ENCODE data around the gene SF1. TPM values are rescaled to one million over a fixed set of nuclear protein-coding genes. Genes with fewer than 3 reads are reported as not detected.

Gene SF1
- total RNA-seq, 4 donors from 2014 or later, result 270 to 559 (median 373) TPM

GRCh38 chr11:64765851-64766665 is 12.3 kb downstream of the SF1 start:
- peaks cover 86% of the 10 kb centered on the region for H3K36me3 ChIP-seq
- no peak overlapping the region for H3K27ac ChIP-seq
- H3K4me3 ChIP-seq, result no peak overlapping the region
- peaks cover 43% of the 10 kb centered on the region for H3K4me1 ChIP-seq
- 92% methylated on average over 24 of the region's 42 CpGs for WGBS
- H3K27me3 ChIP-seq, result no peaks in the 10 kb centered on the region
- DNase-seq (ENCODE audit: low spot score in 2 of 2), result peak in 1 of 2 donors; percentile 70
- no peaks in the 10 kb centered on the region for H3K9me3 ChIP-seq
- TF ChIP-seq POLR2A (IDR thresholded peaks at IDR 0.05) (no peak), POLR2AphosphoS5 (IDR thresholded peaks at IDR 0.05) (no peak), EP300 (IDR thresholded peaks at IDR 0.05) (no peak), CTCF (IDR thresholded peaks at IDR 0.05) (no peak)

- WGBS, result 89% methylated on average over 30 of the region's 30 CpGs
- Histone ChIP-seq H3K4me1 (peaks cover 43% of the 10 kb centered on the region), H3K27me3 (no peaks in the 10 kb centered on the region), H3K4me3 (no peak overlapping the region), H3K27ac (no peak overlapping the region), H3K9me3 (no peaks in the 10 kb centered on the region), H3K36me3 (peaks cover 79% of the 10 kb centered on the region)
- peak in 1 of 2 donors; percentile 13 for TF ChIP-seq CTCF (IDR thresholded peaks at IDR 0.05)
- no peak for TF ChIP-seq POLR2A (IDR thresholded peaks at IDR 0.05)
- no peak for TF ChIP-seq EP300 (IDR thresholded peaks at IDR 0.05)
- TF ChIP-seq POLR2AphosphoS5 (IDR thresholded peaks at IDR 0.05), result no peak
- DNase-seq (ENCODE audit: low spot score in 2 of 2), result peak in 1 of 2 donors; percentile 64
Measured at GRCh38 chr11:64765291-64765850, 13.0 kb downstream of the SF1 start.

- TF ChIP-seq POLR2AphosphoS5 (IDR thresholded peaks at IDR 0.05) (no peak), CTCF (IDR thresholded peaks at IDR 0.05) (no peak), EP300 (IDR thresholded peaks at IDR 0.05) (no peak), POLR2A (IDR thresholded peaks at IDR 0.05) (no peak)
- no peak overlapping the region for H3K27ac ChIP-seq
- H3K36me3 ChIP-seq, result peaks cover 73% of the 10 kb centered on the region
- no peak for DNase-seq (ENCODE audit: low spot score in 2 of 2)
- H3K9me3 ChIP-seq, result no peaks in the 10 kb centered on the region
- 77% methylated on average over 8 of the region's 8 CpGs for WGBS
- no peaks in the 10 kb centered on the region for H3K27me3 ChIP-seq
- no peak overlapping the region for H3K4me3 ChIP-seq
- H3K4me1 ChIP-seq, result peaks cover 46% of the 10 kb centered on the region
Measured at GRCh38 chr11:64764753-64765152, 13.6 kb downstream of the SF1 start.

- Histone ChIP-seq H3K4me3 (no peak overlapping the region), H3K27ac (peak overlapping the region; percentile 36), H3K27me3 (no peaks in the 10 kb centered on the region), H3K36me3 (peaks cover 67% of the 10 kb centered on the region), H3K4me1 (peaks cover 50% of the 10 kb centered on the region), H3K9me3 (no peaks in the 10 kb centered on the region)
- TF ChIP-seq CTCF (IDR thresholded peaks at IDR 0.05), result no peak
- no peak for TF ChIP-seq POLR2AphosphoS5 (IDR thresholded peaks at IDR 0.05)
- no peak for TF ChIP-seq POLR2A (IDR thresholded peaks at IDR 0.05)
- no peak for TF ChIP-seq EP300 (IDR thresholded peaks at IDR 0.05)
- no peak for DNase-seq (ENCODE audit: low spot score in 2 of 2)
- WGBS, result 61% methylated on average over 11 of the region's 11 CpGs
Measured at GRCh38 chr11:64764040-64764611, 14.2 kb downstream of the SF1 start.

GRCh38 chr11:64763526-64764039 is 14.8 kb downstream of the SF1 start:
- Histone ChIP-seq H3K27me3 (no peaks in the 10 kb centered on the region), H3K4me3 (no peak overlapping the region), H3K4me1 (peaks cover 52% of the 10 kb centered on the region), H3K36me3 (peaks cover 61% of the 10 kb centered on the region), H3K9me3 (no peaks in the 10 kb centered on the region), H3K27ac (peak overlapping the region; percentile 36)
- peak in 1 of 2 donors; percentile 72 for DNase-seq (ENCODE audit: low spot score in 2 of 2)
- WGBS, result 71% methylated on average over 6 of the region's 6 CpGs
- TF ChIP-seq CTCF (IDR thresholded peaks at IDR 0.05) (no peak), POLR2AphosphoS5 (IDR thresholded peaks at IDR 0.05) (no peak), POLR2A (IDR thresholded peaks at IDR 0.05) (no peak), EP300 (IDR thresholded peaks at IDR 0.05) (no peak)
